GM19099 (cell line): ENCODE results near the gene CACNG3.

Experiments
- POLR2A ChIP-seq: IDR thresholded peaks from 3 replicates; pipeline ENCODE4 v1.6.1; 2011; ENCODE audit warnings: low read depth; ENCODE audit not compliant: insufficient read length; ENCODE audit errors: extremely low read depth

The CACNG3 gene

DNA sequence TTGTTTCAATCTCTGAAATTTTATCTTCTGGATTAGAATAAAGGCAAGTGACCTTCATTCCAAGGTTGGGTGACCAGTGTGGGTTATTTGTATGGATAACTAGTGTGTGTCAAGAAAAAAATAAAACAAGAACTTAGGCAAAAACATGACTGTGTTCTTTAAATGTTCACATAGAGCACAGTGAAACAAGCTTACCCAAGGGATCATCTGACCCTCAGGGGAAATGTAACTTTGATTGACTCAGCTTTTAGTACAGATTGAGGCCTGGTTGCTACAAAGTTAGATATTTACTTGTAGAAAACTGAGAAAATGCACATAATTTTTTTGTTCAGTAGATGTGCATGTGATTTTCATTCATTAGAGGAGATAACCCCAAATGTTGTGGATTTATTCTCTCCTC lies 6.7 kb downstream of the CACNG3 start:
- no peak for TF ChIP-seq POLR2A

DNA sequence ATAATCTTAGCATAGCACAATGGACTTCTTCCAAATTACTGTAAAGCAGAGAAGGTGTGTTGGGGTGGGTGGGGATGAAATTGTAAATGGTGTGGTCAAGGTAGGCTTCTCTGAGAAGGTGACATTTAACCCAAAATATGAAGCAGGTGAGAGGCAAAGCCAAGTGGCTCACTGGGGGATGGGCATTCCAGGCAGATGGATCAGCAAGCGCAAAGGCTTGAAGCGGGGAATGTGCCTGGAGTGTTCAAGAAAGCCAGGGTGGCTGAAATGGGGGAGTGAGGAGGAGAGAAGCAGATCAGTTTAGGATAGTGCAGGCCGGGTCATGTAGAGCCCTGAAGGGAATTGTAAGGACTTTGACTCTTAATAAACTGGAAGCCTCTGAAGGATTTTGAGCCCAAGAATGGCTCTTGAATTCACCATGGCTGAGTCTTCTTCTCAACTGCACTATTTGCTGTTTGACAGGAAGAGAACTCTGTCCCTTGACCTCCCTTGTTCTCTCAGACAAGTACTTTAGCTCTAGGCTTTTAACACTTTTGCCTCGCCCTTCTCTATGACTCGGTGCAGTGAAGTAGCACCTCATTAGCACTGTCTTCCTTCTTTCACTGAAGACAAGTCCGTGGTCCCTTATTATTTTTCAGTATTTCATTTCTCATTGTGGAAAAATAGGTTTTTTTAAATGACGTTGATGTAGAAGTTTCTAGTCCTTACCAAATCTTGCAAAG lies 14.7 kb downstream of the CACNG3 start:
- TF ChIP-seq POLR2A, result no peak

DNA sequence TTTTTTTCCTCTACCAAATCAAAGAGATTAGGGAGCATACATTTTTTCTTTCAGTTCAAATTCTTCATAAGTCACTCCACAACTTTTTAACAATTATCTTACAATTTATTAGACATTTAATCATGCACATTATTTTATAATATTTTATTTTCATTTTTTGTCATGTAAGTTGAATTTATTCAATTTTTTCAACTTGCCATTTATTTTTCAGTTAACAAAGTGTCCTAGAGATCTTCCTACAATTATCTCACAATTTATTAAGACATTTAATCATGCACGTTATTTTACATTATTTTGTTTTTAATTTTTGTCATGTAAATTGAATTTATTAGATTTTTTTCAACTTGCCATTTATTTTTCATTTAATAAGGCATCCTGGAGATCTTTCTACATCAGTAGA lies 16.2 kb downstream of the CACNG3 start:
- TF ChIP-seq POLR2A, result no peak

GRCh38 chr16:24273508-24274182 lies 17.5 kb downstream of the CACNG3 start:
- no peak for TF ChIP-seq POLR2A

GRCh38 chr16:24275413-24275812 lies 19.3 kb downstream of the CACNG3 start:
- no peak for TF ChIP-seq POLR2A

DNA sequence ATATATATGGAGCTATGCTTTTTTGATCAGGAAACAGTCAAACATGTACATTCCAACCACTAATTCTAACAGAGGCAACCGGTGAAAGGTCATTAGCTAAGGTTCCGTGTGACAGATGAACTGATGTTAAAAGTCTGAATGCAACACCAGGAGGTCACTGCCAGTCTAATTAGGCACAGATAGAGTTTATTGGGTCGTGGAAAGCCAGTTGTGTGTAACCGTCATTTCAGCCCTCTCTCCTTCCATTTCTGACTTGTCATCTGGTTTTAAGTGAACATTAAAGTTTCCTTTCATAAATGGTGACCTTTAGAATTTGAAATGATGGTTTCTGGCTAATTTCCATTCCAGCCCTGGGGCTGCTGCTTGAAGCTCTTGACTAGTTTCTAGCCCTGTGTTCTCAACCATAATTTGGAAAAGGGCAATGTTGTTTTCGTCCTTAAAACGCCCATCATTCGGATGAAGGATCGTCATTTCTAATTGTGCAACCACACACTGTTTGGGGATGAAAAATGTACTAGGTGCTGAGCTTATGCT lies 23.9 kb downstream of the CACNG3 start:
- no peak for TF ChIP-seq POLR2A

- TF ChIP-seq POLR2A, result no peak
These were observed 25.3 kb downstream of the CACNG3 start for GRCh38 chr16:24281466-24281865.

DNA sequence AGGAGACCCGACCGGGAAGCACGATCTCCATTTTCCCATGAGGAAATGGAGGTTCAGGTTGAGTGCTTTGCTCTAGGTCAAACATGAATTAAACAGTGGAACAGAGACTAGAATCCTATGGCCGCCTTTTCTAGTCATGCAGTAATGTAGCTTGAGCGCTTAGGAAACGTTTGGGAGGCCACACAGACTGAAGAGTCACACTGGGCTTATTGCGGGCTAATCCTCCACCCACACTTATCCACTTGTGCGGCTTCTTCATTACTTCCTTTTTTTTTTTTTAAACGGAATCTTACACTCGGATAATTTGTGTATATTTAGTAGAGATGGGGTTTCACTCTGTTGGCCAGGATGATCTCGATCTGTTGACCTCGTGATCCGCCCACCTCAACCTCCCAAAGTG lies 26.0 kb downstream of the CACNG3 start:
- TF ChIP-seq POLR2A, result no peak

- no peak for TF ChIP-seq POLR2A
These were observed 30.7 kb downstream of the CACNG3 start for GRCh38 chr16:24286741-24287405.

DNA sequence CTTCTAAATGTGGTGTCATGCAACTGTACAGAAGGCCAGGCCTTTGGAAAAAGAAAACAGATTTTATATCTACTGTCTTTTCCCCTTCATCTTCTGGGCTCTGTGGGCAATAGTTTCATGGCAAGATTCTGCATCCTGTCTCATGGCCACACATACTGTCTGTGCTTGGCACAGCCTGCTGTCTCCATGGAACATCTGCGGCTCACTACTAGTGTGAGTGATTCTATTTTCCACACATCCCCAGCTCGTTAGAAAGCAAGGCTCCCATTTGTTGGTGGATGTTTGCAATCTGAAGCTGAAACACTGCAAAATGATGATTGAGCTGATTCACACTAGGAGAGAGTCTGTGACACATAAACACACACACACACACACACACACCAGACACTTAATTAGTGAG lies 32.4 kb downstream of the CACNG3 start:
- TF ChIP-seq POLR2A, result no peak

DNA sequence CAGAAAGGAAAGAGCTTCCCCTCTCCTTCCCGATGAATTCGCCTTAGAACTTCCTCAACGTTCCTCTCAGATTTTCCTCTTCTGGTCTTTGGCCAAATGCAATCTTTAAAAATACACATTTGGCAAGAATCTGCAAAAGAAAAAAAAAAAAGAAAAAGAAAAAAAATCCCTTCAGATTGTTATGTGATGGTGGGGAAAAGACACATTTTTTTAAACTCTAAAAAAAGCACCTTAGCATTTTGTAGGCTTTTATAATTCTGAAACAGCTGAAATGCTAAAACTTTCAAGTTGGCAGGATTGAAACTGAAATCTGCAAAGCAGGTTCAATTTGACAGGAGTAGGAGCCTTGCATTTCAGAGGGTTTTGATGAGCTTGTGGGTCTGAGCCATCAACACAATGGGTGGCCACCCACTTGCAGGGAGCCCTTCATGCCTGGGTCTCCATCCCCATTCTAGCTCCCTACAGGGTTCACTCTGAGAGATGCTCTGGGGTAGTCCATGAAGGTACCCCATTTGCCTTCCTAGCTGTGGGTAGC lies 33.1 kb downstream of the CACNG3 start:
- no peak for TF ChIP-seq POLR2A

GRCh38 chr16:24291932-24292331 lies 35.8 kb downstream of the CACNG3 start:
- no peak for TF ChIP-seq POLR2A

DNA sequence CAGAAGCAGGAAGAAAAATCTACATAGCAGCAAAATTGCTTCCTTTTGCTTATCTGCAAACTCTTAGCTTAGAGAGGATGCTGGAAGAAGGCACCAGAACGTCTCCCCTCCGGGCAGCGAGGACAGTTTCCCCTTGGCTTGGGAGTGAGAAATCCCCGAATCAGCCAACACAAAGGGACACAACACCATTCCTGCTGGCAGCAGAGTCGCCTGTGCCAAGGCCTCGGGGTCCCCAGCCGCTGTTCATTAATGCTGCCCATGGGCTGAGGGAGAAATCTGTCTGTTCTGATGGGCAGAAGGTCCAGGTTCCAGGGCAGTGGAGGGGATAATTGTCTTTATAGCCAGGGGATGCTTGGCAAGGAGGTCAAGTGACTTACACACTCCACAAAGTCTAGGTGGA lies 38.0 kb downstream of the CACNG3 start:
- no peak for TF ChIP-seq POLR2A

DNA sequence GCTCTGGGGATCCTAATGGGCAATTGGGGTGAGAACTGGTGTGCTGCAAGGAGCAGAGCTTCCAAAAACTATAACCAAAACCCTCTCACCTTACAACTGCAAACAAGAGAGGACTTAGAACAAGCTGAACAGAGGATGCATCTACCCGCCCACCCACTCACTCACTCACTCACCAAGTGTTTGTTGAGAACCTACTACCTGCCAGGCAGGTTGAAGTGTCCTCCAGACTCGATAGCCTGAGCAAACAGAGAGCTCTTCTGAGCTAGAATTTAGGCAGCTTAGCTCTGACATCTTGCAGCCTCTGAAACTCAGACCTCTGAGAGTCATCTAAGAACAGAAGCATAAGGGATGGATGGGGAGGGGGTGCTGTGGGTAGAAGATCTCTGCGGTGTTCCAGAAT lies 41.2 kb downstream of the CACNG3 start:
- TF ChIP-seq POLR2A, result no peak

DNA sequence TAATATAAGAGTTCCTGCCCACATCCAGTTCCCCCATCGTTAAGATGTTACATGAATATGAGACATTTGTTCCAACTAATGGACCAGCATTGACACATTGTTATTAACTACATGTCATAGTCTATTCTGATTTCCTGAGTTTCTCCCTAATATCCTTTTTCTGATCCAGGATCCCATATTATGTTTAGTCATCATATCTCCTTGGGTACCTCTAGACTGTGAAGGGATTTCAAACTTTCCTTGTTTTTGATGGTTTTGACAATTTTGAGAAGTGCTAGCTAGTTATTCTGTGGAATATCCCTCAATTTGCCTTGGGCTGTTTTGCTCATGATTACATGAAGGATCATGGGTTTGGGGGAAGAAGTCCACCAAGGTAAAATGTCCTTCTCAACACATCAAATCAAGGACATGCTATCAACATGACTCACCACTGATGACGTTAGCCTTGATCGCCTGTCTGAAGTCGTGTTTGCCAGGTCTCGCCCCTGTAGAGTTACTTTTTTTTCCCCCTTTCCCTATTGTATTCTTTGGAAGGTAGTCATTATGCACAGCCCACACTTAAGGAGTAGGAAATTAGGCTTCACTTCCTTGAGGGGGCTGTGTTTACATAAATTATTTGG lies 42.5 kb downstream of the CACNG3 start:
- no peak for TF ChIP-seq POLR2A
